Measurements from ENCODE around the gene PLCL1. TPM values are rescaled to one million over a fixed set of nuclear protein-coding genes. Genes with fewer than 3 reads are reported as not detected.

The PLCL1 gene
- polyA plus RNA-seq, 1 of the 3 experiments (the other 2 are of a cell fraction), result 7.7 TPM

DNA sequence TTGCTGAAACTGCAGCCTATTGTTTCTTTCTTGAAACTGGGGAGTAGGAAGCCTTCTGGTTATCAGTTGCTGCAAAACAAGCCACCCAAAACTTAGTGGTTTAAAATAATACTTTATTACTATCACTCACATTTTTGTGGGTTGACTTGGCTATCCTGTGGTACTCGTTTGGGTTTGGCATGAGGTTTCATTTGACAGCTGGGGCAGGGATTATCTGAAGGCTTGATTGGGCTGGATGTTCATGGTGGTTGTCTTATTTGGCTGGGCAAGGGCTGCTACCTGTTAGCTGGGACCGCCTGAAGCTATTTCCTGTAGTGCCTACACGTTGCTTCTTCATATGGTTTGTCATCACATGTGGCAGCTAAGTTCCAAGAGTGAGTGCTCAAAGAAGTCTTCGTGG is 122.3 kb downstream of the PLCL1 start:
- DNase-seq, result no peak
- H3K4me1 ChIP-seq (ENCODE audit: control insufficient read depth in 1 of 2, insufficient read depth in 2 of 2, low read depth in 1 of 2, low read length in 1 of 2), result 0 out of 4 replicates have a peak, but pooled peaks cover 0 to 11% of the 10 kb centered on the region in 2 experiments
- WGBS (ENCODE audit: low lambda C conversion rate), result 55% methylated on average over 2 of the region's 4 CpGs

DNA sequence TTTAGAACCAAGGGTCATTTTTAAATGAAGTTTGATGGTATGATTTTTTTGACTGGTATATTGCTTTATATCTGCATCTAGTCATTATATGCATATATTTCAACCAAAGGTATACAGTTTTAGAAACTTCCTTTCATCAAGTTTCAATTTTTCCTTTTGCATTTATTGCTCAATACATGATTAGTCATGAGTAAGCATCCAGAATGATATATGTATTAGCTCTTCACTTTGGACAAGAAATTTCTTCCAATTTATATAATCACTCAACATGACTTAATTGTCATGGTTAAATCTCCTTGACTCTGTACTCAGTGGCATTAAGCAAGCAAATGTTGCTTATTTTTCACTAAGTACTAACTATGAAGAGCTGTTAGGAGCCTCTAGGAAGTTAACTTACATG is 123.6 kb downstream of the PLCL1 start:
- no peaks in the 10 kb centered on the region for H3K27me3 ChIP-seq (ENCODE audit: insufficient read depth)
- no peak overlapping the region for H3K9ac ChIP-seq
- H3K4me2 ChIP-seq, result no peak overlapping the region
- no peak overlapping the region for H3K4me3 ChIP-seq (ENCODE audit: low read depth in 2 of 2, low read length in 1 of 2)
- POLR2A ChIA-PET, result no interaction called here
- peaks cover 15% of the 10 kb centered on the region for H3K79me2 ChIP-seq (ENCODE audit: insufficient read depth)
- no peak overlapping the region for H3K27ac ChIP-seq (ENCODE audit: low read depth in 2 of 2, low read length in 1 of 2)
- no peaks in the 10 kb centered on the region for H3K9me2 ChIP-seq
- no peaks in the 10 kb centered on the region for H3K36me3 ChIP-seq (replicated peaks in 1 of 2; ENCODE audit: control insufficient read depth in 1 of 2, insufficient read depth in 2 of 2, low read length in 1 of 2)
- no peak for DNase-seq
- H4K20me1 ChIP-seq (ENCODE audit: insufficient read depth), result no peaks in the 10 kb centered on the region; the same call in 1 of the 2 replicates
- H2AFZ ChIP-seq (ENCODE audit: low read depth), result no peak overlapping the region
- 0 out of 4 replicates have a peak, but pooled peaks cover 0 to 11% of the 10 kb centered on the region in 2 experiments for H3K4me1 ChIP-seq (ENCODE audit: control insufficient read depth in 1 of 2, insufficient read depth in 2 of 2, low read depth in 1 of 2, low read length in 1 of 2)
- CTCF ChIA-PET, result no interaction called here
- no peaks in the 10 kb centered on the region for H3F3A ChIP-seq (replicated peaks; ENCODE audit: insufficient read depth)
- TF ChIP-seq, protein P1, sequence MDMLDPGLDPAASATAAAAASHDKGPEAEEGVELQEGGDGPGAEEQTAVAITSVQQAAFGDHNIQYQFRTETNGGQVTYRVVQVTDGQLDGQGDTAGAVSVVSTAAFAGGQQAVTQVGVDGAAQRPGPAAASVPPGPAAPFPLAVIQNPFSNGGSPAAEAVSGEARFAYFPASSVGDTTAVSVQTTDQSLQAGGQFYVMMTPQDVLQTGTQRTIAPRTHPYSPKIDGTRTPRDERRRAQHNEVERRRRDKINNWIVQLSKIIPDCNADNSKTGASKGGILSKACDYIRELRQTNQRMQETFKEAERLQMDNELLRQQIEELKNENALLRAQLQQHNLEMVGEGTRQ (IDR thresholded peaks at IDR 0.05; ENCODE audit: borderline replicate concordance, low read depth, low read length), result no peak
- TF ChIP-seq JUND (IDR thresholded peaks at IDR 0.05) (peak; percentile 21; the same call in 1 of the 2 replicates), TCF12 (IDR thresholded peaks at IDR 0.05) (0 out of 2 replicates have a peak, but pooled peaks have one; percentile 18), FOSL2 (IDR thresholded peaks at IDR 0.05; ENCODE audit: borderline replicate concordance, low read depth) (0 out of 2 replicates have a peak, but pooled peaks have one; percentile 30), YY1 (IDR thresholded peaks at IDR 0.05; ENCODE audit: low read depth) (no peak)
- TF ChIP-seq, protein P2, sequence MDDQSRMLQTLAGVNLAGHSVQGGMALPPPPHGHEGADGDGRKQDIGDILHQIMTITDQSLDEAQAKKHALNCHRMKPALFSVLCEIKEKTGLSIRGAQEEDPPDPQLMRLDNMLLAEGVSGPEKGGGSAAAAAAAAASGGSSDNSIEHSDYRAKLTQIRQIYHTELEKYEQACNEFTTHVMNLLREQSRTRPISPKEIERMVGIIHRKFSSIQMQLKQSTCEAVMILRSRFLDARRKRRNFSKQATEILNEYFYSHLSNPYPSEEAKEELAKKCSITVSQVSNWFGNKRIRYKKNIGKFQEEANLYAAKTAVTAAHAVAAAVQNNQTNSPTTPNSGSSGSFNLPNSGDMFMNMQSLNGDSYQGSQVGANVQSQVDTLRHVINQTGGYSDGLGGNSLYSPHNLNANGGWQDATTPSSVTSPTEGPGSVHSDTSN (IDR thresholded peaks at IDR 0.05), result peak; percentile 65
- no peaks in the 10 kb centered on the region for H3K9me3 ChIP-seq

More for the DNA sequence above, 122.3 kb downstream of the PLCL1 start:
- ChIA-PET POLR2A (no interaction called here), CTCF (interaction anchor here (0.6 kb wide), 1 partner anchor 13 kb away, joined by 3 read pairs; no protein-coding TSS in a partner anchor)
- Histone ChIP-seq H3K79me2 (ENCODE audit: insufficient read depth) (peaks cover 15% of the 10 kb centered on the region), H3K9me2 (no peaks in the 10 kb centered on the region), H3K27me3 (ENCODE audit: insufficient read depth) (no peaks in the 10 kb centered on the region), H3K9ac (no peak overlapping the region), H3K36me3 (replicated peaks in 1 of 2; ENCODE audit: control insufficient read depth in 1 of 2, insufficient read depth in 2 of 2, low read length in 1 of 2) (no peaks in the 10 kb centered on the region), H3F3A (replicated peaks; ENCODE audit: insufficient read depth) (no peaks in the 10 kb centered on the region), H2AFZ (ENCODE audit: low read depth) (no peak overlapping the region), H4K20me1 (ENCODE audit: insufficient read depth) (no peaks in the 10 kb centered on the region; the same call in 1 of the 2 replicates), H3K27ac (ENCODE audit: low read depth in 2 of 2, low read length in 1 of 2) (no peak overlapping the region), H3K4me2 (no peak overlapping the region), H3K4me3 (ENCODE audit: low read depth in 2 of 2, low read length in 1 of 2) (no peak overlapping the region), H3K9me3 (no peaks in the 10 kb centered on the region)
- TF ChIP-seq SMC3 (IDR thresholded peaks at IDR 0.05; ENCODE audit: low read depth, low read length) (no peak), CHD2 (IDR thresholded peaks at IDR 0.05; ENCODE audit: low read length, partially characterized antibody) (no peak), GABPA (IDR thresholded peaks at IDR 0.05; ENCODE audit: low read depth) (no peak), NRF1 (IDR thresholded peaks at IDR 0.05; ENCODE audit: low read depth, low read length) (no peak), FOXJ3 (CRISPR knock-in tag; IDR thresholded peaks at IDR 0.05) (no peak), JUND (IDR thresholded peaks at IDR 0.05) (no peak), NFIC (IDR thresholded peaks at IDR 0.05; ENCODE audit: borderline replicate concordance) (peak; percentile 29; the same call in 1 of the 2 replicates), GATA2 (CRISPR knock-in tag; IDR thresholded peaks at IDR 0.05) (no peak), EP300 (IDR thresholded peaks at IDR 0.05; ENCODE audit: borderline replicate concordance in 1 of 2, low read depth in 1 of 2, low read length in 1 of 2) (peak in 1 of 2 experiments; percentile 35; a peak in 1 of 4 replicates), RAD21 (IDR thresholded peaks at IDR 0.05; ENCODE audit: low read length) (no peak), FOXM1 (IDR thresholded peaks at IDR 0.05; ENCODE audit: low read depth) (no peak), POLR2AphosphoS5 (IDR thresholded peaks at IDR 0.05; ENCODE audit: low read depth, low read length) (no peak), TCF12 (IDR thresholded peaks at IDR 0.05) (peak; percentile 33; the same call in 1 of the 2 replicates), EZH2phosphoT487 (IDR thresholded peaks at IDR 0.05; ENCODE audit: borderline replicate concordance, low read depth) (no peak), RXRA (IDR thresholded peaks at IDR 0.05; ENCODE audit: borderline replicate concordance, low read depth) (no peak), MEF2A (IDR thresholded peaks at IDR 0.05; ENCODE audit: borderline replicate concordance, low read depth) (no peak), ELF1 (IDR thresholded peaks at IDR 0.05) (no peak)
- TF ChIP-seq, protein P1 (IDR thresholded peaks at IDR 0.05; ENCODE audit: borderline replicate concordance, low read depth, low read length), result no peak
- TF ChIP-seq, protein P2 (IDR thresholded peaks at IDR 0.05), result peak; percentile 30; the same call in 1 of the 2 replicates
- TF ChIP-seq, protein P3, sequence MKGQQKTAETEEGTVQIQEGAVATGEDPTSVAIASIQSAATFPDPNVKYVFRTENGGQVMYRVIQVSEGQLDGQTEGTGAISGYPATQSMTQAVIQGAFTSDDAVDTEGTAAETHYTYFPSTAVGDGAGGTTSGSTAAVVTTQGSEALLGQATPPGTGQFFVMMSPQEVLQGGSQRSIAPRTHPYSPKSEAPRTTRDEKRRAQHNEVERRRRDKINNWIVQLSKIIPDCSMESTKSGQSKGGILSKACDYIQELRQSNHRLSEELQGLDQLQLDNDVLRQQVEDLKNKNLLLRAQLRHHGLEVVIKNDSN (IDR thresholded peaks at IDR 0.05; ENCODE audit: borderline replicate concordance, low read depth), result no peak

Measured in SK-N-SH (cell line).